Measurements from ENCODE around the gene TMEM250.

Gene TMEM250

GRCh38 chr9:136082496-136083361, 35.9 kb downstream of the TMEM250 start:
- TF ChIP-seq CTCF (IDR thresholded peaks at IDR 0.05): no peak

GRCh38 chr9:136081826-136082495, 36.7 kb downstream of the TMEM250 start:
- no peak for TF ChIP-seq CTCF (IDR thresholded peaks at IDR 0.05)

- TF ChIP-seq CTCF (IDR thresholded peaks at IDR 0.05): no peak
Observed at GRCh38 chr9:136081113-136081825, 37.4 kb downstream of the TMEM250 start.

- no peak for TF ChIP-seq CTCF (IDR thresholded peaks at IDR 0.05)
Observed at GRCh38 chr9:136080716-136081112, 38.0 kb downstream of the TMEM250 start.

- no peak for TF ChIP-seq CTCF (IDR thresholded peaks at IDR 0.05)
Observed at GRCh38 chr9:136079916-136080246, 38.8 kb downstream of the TMEM250 start.

GRCh38 chr9:136079211-136079915, 39.3 kb downstream of the TMEM250 start:
- TF ChIP-seq CTCF (IDR thresholded peaks at IDR 0.05): no peak

GRCh38 chr9:136078498-136079011, 40.1 kb downstream of the TMEM250 start:
- no peak for TF ChIP-seq CTCF (IDR thresholded peaks at IDR 0.05)

Data from LNCAP (cell line).